IPS-11a (cell line): ENCODE data around the gene ULBP3.
A peak's percentile ranks its signal among the peaks of the same experiment; 100 is the strongest.

Source experiments
- H3K4me3 ChIP-seq: one replicate; pipeline ENCODE4 v1.5.1; 2013; ENCODE audit warnings: low read depth, low read length, control low read depth

ULBP3 gene

DNA sequence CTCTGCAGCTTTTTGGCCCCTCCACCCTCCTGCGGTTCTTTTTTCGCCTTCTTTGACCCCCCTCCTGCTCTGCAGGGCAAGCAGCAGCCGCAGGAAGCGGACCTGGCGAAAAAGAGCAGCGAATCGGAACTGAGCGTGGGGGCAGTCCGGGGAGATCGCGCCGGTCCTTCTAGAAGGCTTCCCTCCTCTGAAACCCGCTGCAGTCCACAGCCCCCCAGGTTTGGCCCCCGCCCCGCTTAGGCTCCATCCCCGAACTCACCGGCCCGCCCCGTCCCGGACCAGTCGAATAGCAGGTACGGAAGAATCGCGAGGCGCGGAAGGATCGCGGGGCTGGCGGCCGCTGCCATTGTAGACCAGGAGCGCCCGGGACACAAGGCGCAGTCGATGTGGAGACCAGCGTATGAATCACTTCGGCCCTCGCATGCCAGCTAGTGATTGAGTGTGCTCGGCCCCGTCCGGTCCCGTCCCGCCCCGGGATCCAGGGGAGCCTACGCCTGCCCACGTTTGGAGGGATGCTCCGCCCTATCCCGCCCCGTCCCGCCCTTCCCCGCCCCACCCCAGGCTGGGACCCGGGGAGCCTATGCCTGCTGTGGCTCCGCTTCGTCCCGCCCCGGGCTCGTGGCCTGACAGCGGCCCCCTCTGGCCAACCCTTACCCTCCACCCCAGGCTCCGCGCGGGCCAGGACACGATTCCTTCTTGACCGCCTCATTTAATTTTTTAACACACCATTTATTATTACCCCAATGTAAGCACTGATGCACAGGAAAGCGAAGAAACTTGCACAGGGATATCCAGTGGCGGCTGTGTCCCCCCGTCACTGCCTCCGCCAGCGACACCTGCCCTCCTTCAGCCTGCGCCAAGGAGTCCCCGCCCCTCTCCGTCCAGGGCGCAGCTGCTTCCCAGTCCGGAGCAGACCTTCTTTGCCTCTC lies at the start of gene ULBP3:
Gene ULBP3 (minus strand): TSS at position 402 of the 929 bp plus-strand sequence. CDS start 55 bp downstream, at position 347.
- peak within 1 kb of the TSS; percentile 69 for H3K4me3 ChIP-seq

DNA sequence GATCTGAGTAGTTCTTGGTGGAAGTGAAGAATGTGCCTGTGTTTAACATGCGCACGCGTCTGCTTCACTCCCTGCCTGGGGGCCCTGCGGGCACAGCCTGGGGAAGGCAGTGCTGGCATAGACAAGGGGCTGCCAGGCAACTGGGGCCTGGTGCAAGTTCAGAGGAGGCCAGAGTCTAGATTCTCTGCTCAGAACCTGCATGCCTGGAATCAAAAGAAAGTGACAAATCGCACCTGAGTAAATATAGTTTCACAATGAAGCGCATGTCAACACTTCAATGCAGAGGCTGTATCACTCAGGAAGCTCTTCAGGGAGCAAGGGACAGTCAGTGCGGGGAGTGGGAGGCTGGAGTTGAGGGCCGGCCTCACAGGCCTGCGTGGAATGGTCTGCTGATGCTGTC lies 49.7 kb upstream of the ULBP3 start:
- H3K4me3 ChIP-seq, result no peak overlapping the region

DNA sequence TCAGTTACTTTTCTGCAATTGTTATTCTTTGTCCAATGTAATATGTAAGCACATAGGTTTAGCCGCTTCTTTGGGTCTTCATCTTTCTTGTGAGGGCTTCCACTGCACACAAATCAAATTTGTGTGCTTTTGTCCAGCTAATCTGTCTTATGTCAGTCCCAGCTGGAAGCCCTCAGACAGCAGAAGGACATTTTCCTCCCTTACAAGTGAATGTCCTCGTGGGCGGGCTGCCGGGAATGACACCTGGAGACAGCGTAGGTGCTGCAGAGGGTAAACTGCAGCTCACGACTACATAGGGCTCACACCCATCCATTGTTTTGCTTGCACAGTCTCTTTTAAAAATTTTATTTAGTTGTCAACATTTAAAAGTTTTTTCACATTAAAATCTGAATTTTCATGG lies 49.3 kb upstream of the ULBP3 start:
- no peak overlapping the region for H3K4me3 ChIP-seq

DNA sequence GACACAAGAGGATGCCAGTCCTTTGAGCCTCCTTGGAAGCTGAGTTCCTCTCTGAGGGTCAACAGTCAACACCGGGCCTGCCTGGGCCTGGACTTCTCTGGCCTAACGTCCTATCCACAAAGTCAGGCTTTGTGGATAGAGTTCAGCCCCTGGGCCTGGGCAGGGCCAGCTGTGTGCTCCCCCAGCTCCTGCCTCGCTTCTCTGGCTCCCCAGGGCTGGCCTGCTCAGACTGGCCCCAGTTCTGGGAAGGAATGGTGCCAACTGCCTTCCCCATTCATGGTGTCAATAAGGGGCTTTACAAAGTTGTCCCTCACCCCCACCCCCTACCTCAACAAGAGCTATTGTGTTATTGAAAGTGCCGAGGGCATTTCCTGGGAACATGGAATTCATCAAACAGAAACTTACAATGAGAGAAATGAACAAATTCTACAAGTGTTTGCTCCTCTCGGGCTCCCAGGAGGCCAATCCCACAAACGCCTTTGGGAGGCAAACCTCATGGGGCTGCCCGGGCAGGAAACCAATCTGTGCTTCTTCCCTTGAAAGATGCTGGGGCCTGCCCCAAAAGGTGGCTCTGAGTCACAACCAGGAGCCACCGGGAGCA lies 47.4 kb upstream of the ULBP3 start:
- H3K4me3 ChIP-seq, result no peak overlapping the region

DNA sequence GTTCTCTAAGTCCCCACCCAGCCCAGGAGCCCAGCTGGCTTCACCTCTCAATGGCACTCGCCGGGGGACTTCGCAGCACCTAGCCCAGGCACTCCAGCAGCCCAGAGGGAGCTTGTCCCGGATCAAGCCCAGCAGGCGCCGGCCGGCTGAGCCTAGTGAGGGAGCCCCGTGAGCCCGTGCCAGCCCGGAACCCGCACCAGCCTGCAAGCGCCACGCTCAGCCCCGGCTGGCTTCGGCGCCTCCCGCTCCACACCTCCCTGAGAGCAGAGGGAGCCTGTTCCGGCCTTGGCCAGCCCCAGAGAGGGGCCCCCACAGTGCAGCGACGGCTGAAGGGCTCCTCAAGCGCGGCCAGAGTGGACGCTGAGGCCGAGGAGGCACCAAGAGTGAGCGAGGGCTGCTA lies 46.8 kb upstream of the ULBP3 start:
- no peak overlapping the region for H3K4me3 ChIP-seq

DNA sequence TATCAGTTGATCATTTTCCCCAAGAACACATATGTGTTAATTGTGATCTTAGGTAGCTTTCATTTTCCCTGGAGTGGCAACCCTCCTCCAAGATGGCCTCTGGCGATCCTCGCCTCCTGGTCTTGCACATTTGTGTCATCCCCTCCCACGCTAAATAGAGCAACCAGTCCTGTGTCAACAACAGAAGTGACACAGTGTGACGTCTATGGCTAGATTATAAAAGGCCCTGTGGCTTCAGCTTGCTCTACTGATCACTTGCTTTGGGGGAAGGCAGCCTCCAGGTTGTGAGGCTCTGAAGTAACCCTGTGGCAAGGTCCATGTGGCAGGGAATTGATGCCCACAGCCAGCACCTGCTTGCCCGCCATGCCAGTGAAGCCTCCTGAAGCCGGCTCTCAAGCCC lies 43.3 kb upstream of the ULBP3 start:
- H3K4me3 ChIP-seq, result no peak overlapping the region

DNA sequence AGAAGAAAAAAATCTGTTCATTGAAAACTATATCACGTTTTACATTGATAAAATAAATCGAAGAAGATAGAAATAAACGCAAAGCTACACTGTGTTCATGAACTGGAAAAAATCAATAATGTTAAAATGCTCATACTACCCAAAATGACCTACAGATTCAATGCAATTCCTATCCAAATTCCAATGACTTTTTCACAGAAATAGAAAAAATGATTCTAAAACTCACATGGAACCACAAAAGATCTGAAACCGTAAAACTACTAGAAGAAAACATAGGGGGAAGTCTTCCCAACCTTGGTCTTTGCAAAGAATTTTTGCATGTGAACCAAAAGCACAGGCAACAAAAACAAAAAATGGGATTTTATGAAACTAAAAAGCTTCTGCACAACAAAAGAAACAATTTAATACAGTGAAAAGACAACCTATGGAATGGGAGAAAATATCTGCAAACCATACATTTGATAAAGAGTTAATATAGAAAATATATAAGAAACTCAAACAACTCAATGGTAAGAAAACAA lies 33.9 kb upstream of the ULBP3 start:
- H3K4me3 ChIP-seq, result no peak overlapping the region

DNA sequence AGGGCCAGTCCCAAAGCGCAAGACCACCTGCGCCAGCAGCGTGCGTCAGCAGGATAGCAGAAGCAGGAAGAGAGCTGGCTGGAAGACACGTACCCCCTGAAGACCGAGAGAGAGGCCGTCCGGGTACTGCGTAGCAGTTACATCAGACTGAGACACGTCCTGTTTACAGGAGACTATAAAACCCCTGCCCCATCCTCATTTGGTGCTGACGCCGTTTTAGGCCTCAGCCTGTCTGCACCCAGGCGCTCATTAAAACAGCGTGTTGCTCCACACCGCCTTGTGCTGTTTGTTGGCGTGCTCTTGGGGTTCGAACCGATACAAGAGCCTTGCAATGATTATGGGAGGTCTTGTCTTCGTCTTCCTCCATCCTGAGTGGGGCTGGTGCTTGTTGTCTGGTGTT lies 31.8 kb upstream of the ULBP3 start:
- no peak overlapping the region for H3K4me3 ChIP-seq

DNA sequence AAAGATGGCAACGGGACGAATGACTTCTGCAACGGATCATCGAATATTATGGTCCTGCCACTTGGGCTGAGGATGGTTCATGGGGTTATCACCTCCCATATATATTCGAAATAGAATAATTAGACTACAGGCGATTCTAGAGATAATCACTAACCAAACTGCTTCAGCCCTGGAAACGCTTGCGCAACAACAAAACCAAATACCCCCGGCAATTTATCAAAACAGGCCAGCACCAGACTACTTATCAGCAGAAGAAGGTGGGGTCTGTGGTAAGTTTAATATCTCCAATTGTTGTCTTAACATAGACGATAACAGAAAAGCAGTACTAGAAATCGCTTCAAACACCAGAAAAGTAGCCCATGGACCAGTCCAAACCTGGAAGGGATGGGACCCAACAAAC lies 31.0 kb upstream of the ULBP3 start:
- no peak overlapping the region for H3K4me3 ChIP-seq

DNA sequence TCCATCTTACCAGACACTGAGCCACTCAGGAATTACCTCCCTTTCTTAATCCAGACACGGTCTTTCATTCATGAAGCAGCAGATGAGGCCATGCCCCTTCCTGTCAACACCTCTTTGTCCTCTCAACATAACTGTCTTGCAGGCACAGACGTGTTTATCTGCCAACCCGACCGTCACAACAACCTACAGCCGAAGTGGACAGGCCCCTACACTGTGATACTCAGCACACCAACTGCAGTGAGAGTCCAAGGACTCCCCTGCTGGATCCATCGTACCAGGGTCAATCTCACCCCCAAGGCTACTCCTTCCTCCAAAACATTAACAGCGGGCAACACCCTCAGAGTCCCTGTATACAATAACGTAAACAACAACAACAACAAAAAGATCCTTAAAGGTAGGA lies 30.6 kb upstream of the ULBP3 start:
- no peak overlapping the region for H3K4me3 ChIP-seq

DNA sequence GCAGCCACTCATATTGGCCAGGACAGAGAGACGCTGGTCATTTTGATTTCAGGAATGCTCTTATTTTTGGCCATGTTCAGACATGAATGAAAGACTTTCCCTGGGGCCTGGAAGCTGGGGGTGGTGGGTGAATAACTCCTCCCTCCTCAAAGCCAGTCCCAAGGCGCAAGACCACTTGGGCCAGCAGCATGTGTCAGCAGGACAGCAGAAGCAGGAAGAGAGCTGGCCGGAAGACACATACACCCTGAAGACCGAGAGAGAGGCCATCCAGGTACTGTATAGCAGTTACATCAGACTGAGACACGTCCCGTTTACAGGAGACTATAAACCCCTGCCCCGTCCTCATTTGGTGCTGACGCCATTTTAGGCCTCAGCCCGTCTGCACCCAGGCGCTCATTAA lies 29.2 kb upstream of the ULBP3 start:
- no peak overlapping the region for H3K4me3 ChIP-seq

DNA sequence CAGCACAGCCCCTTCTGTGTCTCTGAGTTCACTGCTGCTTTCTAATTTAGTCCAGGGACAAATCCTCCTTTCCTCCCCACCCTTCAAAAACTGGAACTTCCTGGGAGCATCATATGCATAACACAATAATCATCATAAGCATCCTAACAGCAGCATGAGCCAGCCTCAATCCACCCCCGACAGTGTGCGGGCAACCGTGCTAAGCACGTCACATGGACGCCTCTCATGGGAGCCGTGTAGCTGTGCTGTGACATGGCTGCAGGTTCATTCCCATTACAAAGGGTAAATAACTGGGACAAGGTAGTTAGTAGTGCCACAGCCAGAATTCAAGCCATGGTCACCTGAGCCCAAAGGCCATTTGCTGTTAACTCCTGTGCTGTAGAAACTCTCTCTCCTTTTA lies 24.5 kb upstream of the ULBP3 start:
- no peak overlapping the region for H3K4me3 ChIP-seq

DNA sequence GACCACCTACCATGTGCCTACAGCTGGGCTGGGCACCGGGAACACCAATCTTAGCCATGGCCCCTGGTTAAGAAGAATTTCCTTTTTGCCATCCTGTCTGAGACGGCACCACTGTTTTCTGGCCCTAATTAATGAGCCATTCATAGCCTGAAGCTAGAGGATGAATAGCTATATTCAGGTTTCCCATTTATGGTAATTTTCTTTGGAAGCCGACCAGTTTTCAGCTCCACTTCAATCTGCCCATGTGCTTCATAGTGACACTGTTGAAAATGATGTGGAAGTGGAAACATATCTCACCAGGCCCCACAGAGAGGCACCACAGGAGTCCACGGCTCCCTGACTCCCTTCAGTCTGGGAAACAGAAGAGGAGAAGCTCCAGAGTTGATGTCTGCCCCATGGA lies 22.6 kb upstream of the ULBP3 start:
- H3K4me3 ChIP-seq, result no peak overlapping the region

DNA sequence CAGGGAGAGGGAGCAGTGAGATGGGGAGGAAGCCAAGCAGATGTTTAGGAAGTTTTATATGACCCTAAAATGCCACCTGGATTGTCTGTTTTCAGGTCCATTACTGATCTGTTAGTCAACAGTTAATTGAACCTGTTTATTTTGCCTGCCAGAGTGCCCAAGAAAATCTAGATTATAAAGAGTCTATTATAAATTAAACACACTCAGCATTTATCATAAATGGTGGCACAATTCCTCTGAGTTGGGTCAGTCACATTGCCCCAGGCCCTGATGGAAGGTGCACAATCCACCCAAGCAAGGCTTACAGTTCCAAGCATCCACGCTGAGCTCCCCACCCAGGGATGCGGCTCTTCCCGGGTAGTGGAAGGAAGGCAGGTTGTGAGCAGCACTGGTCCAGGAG lies 21.4 kb upstream of the ULBP3 start:
- no peak overlapping the region for H3K4me3 ChIP-seq

DNA sequence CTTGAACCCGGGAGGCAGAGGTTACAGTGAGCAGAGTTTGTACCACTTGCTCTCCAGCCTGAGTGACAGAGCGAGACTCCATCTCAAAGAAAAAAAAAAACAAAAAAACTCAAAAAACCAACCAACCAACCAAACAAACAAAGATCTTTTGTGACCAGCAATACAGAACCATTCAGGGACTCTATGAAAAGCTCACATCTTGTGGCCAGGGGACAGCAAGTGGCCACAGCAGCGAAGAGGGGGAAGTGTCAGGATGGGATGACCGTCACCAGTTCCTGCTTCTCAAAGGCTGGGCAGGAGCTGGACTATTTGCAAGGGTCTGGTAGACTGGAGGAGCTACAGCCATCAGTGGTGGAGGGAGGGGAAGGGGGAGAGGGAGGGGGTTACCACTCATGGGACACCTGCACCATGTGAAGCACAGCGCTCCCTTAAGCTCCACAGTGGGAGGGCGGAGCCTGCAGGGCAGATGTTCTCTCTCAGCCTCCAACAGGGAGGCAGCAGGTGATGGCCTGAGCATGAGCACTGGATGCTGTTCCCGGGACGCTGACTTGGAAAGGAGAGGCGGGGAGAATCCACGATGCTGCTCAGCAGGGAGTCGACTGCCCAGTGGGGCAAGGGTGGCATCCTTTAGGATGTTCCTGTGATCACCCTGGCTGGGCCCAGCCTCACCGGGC lies 19.7 kb upstream of the ULBP3 start:
- no peak overlapping the region for H3K4me3 ChIP-seq

DNA sequence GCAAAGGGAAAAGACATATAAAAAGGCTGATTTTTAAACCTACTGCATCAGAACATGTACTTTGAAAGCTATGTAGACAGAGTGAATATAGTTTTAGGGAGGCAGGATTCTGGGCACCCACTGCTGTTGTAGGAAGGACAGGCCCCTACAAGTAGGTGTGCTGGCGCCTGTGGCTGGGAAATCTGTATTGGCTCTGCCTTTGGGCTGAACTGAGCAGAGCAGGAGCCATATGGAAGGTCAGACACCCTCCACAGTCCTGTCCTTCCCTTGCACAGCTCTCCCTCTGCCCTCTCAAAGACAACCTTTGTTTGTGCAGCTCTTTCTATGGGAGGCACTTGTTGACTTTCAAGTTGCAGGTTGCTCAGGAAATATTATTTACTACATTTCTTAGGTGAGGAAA lies 18.4 kb upstream of the ULBP3 start:
- no peak overlapping the region for H3K4me3 ChIP-seq

DNA sequence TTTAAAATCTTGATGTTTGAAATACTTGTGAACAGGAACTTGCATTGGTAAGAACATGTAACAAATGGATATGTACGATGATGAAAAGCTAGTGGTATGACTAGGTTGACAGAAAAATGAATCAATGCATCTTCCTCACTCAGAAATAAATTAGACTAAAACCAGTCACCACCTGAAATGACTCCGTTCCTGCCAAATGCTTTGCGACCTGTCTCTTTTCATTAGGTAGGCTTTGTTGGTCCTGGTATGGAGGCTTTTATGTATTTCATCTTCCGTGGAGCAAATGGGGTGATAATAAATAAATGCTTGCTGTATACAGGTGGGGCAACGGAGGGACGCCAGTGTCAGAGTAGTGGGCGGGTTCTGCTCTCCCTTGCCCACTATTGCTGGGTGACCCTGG lies 17.1 kb upstream of the ULBP3 start:
- no peak overlapping the region for H3K4me3 ChIP-seq

DNA sequence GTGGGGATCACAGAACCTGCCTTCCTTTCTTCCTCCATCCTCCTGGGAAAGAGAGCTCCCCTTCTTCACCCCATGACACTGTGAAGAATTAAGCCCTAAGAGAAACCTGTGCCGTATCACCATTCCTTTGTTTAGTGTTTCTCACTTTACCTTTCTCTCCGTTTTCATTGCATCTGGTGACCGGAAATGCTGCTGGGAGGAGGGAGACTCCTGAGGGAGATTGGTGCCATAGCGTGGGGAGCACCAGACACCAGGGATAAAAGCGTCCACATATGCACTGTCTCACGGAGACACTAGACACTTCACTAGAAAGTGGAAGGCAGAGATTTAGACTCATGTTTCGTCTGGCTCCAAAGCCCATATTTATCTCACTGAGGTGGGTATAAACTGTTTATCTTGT lies 15.5 kb upstream of the ULBP3 start:
- no peak overlapping the region for H3K4me3 ChIP-seq

DNA sequence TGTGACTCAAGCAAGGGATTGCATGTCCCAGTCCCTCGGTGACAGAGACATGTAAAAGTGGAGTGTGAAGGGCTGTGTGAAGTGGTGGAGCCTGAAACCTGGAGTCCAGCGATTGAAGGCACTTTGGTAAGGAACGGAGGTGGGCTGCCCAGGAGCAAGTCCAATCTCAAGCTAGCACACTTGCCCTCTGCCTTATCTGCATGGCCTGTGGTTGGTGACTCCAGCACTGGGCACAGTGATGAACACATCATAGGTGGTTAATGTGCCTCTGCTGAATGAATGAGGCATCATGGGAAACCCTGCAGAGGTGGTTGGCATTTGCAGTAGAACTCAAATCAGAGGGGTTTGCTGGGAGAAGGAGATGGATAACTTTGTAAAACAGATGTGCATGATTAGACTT lies 14.9 kb upstream of the ULBP3 start:
- H3K4me3 ChIP-seq, result no peak overlapping the region

DNA sequence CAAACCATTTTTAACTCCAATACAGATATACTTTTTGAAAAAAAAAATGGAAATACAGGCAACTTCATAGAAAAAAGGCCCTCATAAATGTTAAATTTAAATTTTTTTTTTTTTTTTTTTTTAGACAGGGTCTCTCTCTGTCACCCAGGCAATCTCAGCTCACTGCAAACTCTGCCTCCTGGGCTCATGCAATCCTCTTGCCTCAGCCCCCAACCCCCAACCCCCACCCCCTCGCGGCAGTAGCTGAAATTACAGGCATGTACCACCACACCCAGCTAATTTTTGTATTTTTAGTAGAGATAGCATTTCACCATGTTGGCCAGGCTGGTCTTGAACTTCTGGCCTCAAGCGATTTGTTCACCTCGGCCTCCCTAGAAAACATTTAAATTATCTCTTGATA lies 12.8 kb upstream of the ULBP3 start:
- H3K4me3 ChIP-seq, result no peak overlapping the region

DNA sequence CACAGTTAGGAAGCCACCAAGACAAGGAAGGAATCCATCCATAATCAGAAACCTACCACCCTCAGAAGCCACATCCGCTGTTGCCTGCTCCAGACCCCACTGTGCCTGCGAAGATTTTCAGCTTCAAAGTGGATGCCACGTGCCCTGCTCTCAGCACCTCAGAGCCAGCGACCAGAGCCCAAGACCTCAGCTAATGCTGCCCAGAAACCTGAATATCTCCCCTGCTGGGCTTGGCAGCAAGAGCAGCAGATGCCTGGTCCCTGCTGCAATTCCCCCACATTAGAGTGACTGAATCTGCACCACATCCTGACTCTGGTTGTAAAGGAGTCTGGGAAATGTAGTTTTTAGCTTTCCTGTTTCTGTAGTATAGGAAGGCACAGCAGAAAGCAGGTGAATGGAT lies 10.7 kb upstream of the ULBP3 start:
- H3K4me3 ChIP-seq, result no peak overlapping the region

DNA sequence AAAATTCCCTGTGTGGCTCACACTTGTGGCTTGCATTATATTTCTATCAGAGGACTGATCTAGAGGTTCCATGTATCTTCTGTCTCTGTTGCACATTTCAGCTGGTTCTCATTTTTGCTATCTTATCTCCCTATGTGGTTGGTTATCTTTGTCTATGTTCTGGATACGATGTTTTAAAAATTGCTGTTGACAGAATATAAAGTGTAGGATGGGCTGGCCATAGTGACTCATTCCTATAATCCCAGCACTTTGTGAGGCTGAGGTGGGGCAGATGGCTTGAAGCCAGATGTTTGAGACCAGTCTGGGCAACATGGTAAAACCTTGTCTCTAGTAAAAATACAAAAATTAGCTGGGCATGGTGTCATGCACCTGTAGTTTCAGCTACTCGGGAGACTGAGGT lies 9.9 kb upstream of the ULBP3 start:
- H3K4me3 ChIP-seq, result no peak overlapping the region
